Gastroesophageal sphincter (tissue), 3 donors: Measurements from ENCODE around the gene TPI1.

Experiments
- EP300 ChIP-seq: sonication (generic); formaldehyde crosslinking; IDR thresholded peaks from one replicate; pipeline ENCODE4 v1.6.1; 2017; ENCODE audit warnings: antibody characterized with exemption, mild to moderate bottlenecking
- POLR2A ChIP-seq, 2 donors: fragments of 450-650 bp; IDR thresholded peaks; one replicate each; pipeline ENCODE4 v1.6.1; 2017; ENCODE audit warnings: antibody characterized with exemption in 2 of 2, mild to moderate bottlenecking in 2 of 2, moderate library complexity in 1 of 2
- TF ChIP-seq, protein P1 (sequence below), 4 experiments: fragments of 200-600 bp in 2 of 4; fragments of 450-650 bp in 2 of 4; sonication (generic) in 1 of 4; IDR thresholded peaks; one replicate each; pipeline ENCODE4 v1.5.1; 2017 to 2019; ENCODE audit warnings: antibody characterized with exemption in 4 of 4, mild to moderate bottlenecking in 2 of 4, moderate library complexity in 2 of 4

DNA sequence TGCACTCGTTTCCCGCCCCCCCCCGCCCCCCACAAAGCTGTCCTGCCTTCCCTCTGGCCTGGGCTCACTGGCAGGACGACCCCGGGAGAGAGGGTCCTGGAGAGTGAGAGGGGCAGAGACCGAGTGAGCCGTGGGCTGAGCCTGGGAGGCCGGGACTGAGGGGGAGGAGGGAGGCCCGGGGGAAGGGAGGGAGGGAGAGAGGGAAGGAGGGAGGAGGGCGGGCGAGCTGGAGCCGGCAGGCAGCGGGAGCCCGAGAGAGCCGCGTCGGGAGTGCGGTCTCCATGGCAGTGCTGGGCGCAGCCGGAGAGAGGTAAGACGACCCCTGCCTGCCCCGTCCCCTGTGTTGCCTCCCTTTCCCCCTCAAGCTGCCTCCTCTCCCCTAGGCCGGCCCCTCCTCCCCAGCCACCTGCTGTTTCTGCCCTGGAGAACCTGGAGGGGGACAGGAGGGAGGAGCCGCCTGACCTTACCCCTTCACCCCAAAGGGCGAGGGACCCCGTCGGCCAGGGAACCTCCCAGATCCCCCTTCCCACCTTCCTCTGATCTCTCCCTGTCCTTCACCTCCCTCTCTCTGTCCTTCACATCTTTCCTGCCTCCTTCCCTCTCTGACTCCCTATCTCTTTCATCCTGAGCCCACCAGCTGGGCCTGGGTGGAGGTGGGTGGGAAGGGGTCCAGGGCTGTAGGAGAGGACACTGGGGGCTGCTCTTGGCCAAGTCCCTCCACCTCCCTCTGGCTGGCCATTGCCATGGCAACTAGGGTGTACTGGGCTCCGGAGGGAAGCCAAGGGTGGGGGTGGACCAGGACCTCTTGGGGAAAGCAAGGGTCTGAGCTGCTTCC lies 45.5 kb upstream of the TPI1 start, which contains the start of gene GPR162:
- TF ChIP-seq, protein P1, sequence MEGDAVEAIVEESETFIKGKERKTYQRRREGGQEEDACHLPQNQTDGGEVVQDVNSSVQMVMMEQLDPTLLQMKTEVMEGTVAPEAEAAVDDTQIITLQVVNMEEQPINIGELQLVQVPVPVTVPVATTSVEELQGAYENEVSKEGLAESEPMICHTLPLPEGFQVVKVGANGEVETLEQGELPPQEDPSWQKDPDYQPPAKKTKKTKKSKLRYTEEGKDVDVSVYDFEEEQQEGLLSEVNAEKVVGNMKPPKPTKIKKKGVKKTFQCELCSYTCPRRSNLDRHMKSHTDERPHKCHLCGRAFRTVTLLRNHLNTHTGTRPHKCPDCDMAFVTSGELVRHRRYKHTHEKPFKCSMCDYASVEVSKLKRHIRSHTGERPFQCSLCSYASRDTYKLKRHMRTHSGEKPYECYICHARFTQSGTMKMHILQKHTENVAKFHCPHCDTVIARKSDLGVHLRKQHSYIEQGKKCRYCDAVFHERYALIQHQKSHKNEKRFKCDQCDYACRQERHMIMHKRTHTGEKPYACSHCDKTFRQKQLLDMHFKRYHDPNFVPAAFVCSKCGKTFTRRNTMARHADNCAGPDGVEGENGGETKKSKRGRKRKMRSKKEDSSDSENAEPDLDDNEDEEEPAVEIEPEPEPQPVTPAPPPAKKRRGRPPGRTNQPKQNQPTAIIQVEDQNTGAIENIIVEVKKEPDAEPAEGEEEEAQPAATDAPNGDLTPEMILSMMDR (IDR thresholded peaks at IDR 0.05): no peak
- TF ChIP-seq POLR2A (IDR thresholded peaks at IDR 0.05) (no peak), EP300 (no peak)
